HG02588 (cell line): Measurements from ENCODE around the gene ATP2A3.

Experiments
- ATAC-seq: cut with Tn5 transposase; IDR thresholded peaks from one replicate; pipeline ENCODE4 v1.9.1; 2021; ENCODE audit warnings: mild to moderate bottlenecking, moderate library complexity; ENCODE audit not compliant: unreplicated experiment

ATP2A3 gene

DNA sequence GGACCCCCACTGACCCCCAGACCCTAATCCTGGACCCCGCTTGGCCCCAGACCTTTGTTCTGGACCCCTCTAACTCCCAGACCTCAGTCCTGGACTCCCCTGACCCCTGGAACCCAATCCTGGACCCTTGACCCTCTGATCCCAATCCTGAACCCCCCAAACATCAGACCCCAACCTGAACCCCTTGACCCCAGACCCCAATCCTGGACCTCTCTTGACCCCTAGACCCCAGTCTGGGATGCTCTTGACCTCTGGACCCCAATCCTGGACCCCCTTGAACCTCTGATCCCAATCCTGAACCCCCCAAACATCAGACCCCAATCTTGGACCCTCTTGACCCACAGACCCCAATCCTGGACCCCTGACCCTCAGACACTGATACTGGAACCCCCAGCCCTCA, 34.5 kb downstream of the ATP2A3 start:
- no peak for ATAC-seq

- ATAC-seq: no peak
Observed at GRCh38 chr17:3929181-3929580, 35.1 kb downstream of the ATP2A3 start.

GRCh38 chr17:3928406-3928805, 35.8 kb downstream of the ATP2A3 start:
- no peak for ATAC-seq

- ATAC-seq: no peak
Observed at GRCh38 chr17:3927628-3928340, 36.5 kb downstream of the ATP2A3 start.

DNA sequence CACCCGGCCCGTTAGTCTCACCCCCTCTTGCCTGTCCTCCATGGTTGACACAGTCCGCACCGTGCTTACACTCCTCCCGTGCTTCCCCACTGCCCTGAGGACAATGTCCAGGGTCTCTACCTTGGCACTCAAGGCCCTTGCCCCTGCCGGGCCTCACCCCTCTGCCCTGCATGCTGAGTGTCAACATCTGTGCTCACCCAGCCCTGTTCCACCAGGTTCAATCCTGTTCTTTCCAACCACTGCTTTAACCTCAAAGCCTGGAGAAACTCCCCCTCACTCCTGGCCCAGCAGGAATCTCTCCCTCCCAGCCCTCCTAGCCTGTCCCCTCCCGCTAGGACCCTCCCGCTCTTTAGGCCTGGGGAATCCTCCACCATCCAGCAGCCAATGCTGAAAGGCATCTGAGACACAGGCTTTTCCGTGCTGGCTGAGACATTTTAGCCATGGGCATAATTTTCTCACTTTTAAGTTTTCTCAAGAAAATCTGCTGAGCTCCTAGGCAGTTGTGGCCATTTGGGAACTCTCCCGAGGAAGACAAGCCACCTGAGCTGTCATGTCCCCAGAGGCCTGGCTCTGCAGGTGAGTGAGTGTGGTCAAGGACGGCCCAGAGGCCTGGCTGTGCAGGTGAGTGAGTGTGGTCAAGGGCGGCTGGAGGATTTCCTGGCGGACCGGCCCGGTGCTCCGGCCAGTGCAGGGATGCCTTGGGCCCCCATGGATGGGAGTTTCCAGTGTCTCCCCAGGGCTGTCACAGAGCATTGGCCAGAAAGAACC, 37.2 kb downstream of the ATP2A3 start:
- ATAC-seq: no peak

- no peak for ATAC-seq
Observed at GRCh38 chr17:3925684-3926485, 38.4 kb downstream of the ATP2A3 start.

- no peak for ATAC-seq
Observed at GRCh38 chr17:3924512-3925350, 39.5 kb downstream of the ATP2A3 start.

- no peak for ATAC-seq
Observed at GRCh38 chr17:3923466-3924190, 40.6 kb downstream of the ATP2A3 start.

GRCh38 chr17:3922765-3923164, 41.5 kb downstream of the ATP2A3 start:
- no peak for ATAC-seq

- ATAC-seq: no peak
Observed at GRCh38 chr17:3921502-3922319, 42.5 kb downstream of the ATP2A3 start.

GRCh38 chr17:3921006-3921405, 43.2 kb downstream of the ATP2A3 start:
- ATAC-seq: no peak

DNA sequence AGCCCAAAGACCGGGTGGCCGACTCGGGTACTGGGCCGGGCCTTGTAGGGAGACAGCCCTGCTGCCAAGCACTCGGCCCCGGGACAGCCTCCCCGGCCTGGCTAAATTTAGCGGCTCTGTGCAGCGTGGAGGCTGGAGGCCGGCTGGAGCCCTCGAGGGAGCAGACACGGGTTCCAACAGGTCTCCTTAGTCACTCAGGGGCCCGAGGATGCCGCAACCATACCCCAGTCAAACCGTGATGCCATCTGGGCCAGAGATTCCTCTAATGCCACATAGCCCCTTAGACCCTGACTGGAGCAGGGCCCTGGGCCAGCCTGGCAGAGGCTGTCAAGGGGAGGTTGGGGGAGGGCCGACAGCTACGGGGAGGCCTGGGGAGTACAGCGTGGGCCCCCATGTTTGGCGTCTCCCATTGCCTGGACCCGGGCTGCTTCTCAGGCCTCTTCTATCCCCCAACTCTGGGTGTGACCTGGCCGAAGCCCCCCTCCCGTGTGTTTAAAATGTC, 45.1 kb downstream of the ATP2A3 start:
- no peak for ATAC-seq

- ATAC-seq: no peak
Observed at GRCh38 chr17:3918372-3919122, 45.7 kb downstream of the ATP2A3 start.

GRCh38 chr17:3917391-3917931, 46.8 kb downstream of the ATP2A3 start:
- no peak for ATAC-seq

DNA sequence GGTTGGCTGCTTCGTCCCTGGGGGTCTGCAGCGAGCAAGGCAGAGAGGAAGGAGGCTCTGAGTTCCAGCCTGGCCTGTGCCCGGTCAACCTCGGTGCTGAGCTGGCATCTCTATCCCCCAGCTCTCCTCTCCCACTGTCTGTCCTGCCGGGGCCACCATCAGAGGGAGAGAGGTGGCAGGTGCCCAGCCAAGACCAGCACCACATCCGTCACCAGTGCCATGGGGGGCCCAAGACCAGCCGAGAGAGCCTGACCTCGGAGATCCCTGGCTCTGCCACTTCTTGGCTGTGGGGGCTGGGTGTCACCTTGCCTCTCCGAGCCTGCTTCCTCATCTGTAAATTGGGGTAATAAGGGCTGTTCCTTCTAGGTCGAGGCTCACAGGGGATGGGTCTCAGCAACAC, 47.4 kb downstream of the ATP2A3 start:
- no peak for ATAC-seq

DNA sequence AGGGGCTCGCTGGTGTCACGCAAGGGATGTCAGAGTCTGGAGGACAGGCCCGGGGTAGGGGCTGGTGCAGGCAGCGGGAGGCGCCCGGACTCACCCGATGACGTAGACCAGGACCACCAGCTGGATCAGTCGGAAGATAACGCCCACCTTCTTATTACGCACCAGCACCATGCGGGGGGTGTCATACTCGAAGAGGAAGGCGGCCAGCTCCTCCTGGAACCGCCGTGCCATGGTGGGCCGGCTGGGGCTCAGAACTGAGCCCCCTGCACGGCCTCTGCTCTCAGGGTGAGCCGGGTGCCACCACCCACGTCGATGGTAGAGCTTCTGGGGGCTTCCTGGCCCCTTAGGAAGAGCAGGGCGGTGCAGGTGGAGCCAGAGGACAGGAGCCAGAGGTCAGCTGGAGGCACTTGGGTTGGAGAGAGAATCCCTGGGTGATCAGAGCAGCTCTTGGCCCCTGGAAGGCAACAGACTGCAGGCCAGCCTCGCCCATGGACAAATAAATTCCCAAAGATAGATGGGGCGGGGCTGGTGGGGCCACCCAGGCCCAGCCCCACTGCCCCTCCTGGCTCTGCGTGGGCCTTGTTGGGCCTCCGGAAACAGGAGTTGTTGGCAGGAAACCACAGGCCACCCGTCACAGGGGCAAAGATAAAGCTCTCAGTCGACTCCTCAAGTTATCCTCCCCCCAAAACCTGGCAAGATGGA, 48.1 kb downstream of the ATP2A3 start, which contains the start of gene P2RX1:
Gene P2RX1, minus strand, starts transcription at position 471 of the 702 bp plus-strand sequence. Its CDS starts 240 bp downstream, at position 231.
- no peak for ATAC-seq

- no peak for ATAC-seq
Observed at GRCh38 chr17:3915581-3915994, 48.6 kb downstream of the ATP2A3 start.
